Mesothelial cell of epicardium (in vitro differentiated cells): ENCODE results near the gene ARRDC3. TPM values are rescaled to one million over a fixed set of nuclear protein-coding genes. Genes with fewer than 3 reads are reported as not detected.
"Not testable (repeated sequence)": the region's sequence is repeated elsewhere in the genome, so short reads cannot be mapped to it uniquely, and the experiment has no call there.

ENCODE experiments used
- DNase-seq, 2 experiments: peaks; one replicate each; pipeline ENCODE4 v3.0.0; 2021; ENCODE audit warnings: low spot score in 2 of 2; ENCODE audit not compliant: unreplicated experiment in 2 of 2
- H3K27ac Mint-ChIP-seq: 2 replicates; pipeline ENCODE4 v1.8.0; 2021; ENCODE audit warnings: mixed read lengths
- H3K27me3 Mint-ChIP-seq: 2 replicates; pipeline ENCODE4 v1.8.0; 2021; ENCODE audit warnings: low read depth, mixed read lengths
- H3K36me3 Mint-ChIP-seq: 2 replicates; pipeline ENCODE4 v1.8.0; 2021; ENCODE audit warnings: mixed read lengths
- H3K4me1 Mint-ChIP-seq: 2 replicates; pipeline ENCODE4 v1.8.0; 2021; ENCODE audit warnings: mixed read lengths
- H3K4me3 Mint-ChIP-seq: 2 replicates; pipeline ENCODE4 v1.8.0; 2021; ENCODE audit warnings: mild to moderate bottlenecking, moderate library complexity, mixed read lengths
- H3K9me3 Mint-ChIP-seq: 2 replicates; pipeline ENCODE4 v1.8.0; 2021; ENCODE audit warnings: mixed read lengths
- CTCF ChIP-seq: fragments of 200-600 bp; sonication (generic); IDR thresholded peaks from one replicate; pipeline ENCODE4 v1.5.0; 2021; ENCODE audit warnings: antibody characterized with exemption; ENCODE audit not compliant: unreplicated experiment
- total RNA-seq: library from RNA; stranded (reverse); gene quantifications from 3 replicates; pipeline ENCODE4 v1.2.1, GENCODE V29; 2021

Gene ARRDC3
- total RNA-seq, 1 donor from 2014 or later = 49.9 TPM

DNA sequence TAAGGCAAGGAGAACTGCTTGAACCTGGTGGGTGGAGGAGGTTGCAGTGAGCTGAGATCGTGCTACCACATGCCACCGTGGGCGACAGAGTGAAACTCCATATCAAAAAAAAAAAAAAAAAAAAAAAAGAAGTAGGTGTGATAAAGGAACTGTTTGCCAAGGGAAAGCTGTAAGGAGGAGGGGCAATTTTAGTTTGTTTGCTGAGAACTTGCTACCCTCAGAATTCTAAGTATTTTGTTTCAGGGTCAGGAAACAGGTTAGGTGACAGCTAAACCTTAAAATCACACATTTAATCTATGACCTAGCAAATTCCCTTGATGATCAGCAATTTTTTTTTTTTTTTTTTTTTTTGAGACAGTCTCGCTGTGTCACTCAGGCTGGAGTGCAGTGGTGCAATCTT lies 7.2 kb upstream of the ARRDC3 start:
- H3K4me3 Mint-ChIP-seq = no peak overlapping the region
- H3K27ac Mint-ChIP-seq = no peak overlapping the region
- H3K9me3 Mint-ChIP-seq = peaks cover 7% of the 10 kb centered on the region
- TF ChIP-seq CTCF = no peak
- DNase-seq = no peak
- no peaks in the 10 kb centered on the region for H3K4me1 Mint-ChIP-seq
- H3K36me3 Mint-ChIP-seq = no peaks in the 10 kb centered on the region
- no peaks in the 10 kb centered on the region for H3K27me3 Mint-ChIP-seq

DNA sequence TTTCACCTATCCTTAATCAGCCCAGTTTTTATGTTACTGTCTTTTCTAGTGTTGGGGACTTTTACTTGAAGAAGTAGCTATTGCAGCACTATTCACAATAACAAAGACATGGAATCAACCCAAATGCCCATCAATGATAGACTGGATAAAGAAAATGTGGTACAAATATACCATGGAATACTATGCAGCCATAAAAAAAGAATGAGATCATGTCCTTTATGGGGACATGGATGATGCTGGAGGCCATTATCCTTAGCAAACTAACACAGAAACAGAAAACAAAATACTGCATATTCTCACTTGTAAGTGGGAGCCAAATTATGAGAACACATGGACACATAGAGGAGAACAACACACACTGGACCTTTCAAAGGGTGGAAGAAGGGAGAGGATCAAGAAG lies 6.4 kb upstream of the ARRDC3 start:
- H3K27ac Mint-ChIP-seq, H3K4me1 Mint-ChIP-seq, DNase-seq, H3K9me3 Mint-ChIP-seq, H3K27me3 Mint-ChIP-seq, H3K4me3 Mint-ChIP-seq, H3K36me3 Mint-ChIP-seq: not testable (repeated sequence)

- Mint-ChIP-seq H3K27me3 (no peaks in the 10 kb centered on the region), H3K4me3 (no peak overlapping the region), H3K4me1 (peaks cover 16% of the 10 kb centered on the region), H3K36me3 (no peaks in the 10 kb centered on the region), H3K27ac (no peak overlapping the region), H3K9me3 (peaks cover 7% of the 10 kb centered on the region)
- TF ChIP-seq CTCF = no peak
- DNase-seq = no peak
Observed at GRCh38 chr5:91388362-91388761, 5.2 kb upstream of the ARRDC3 start.

- no peaks in the 10 kb centered on the region for H3K36me3 Mint-ChIP-seq
Observed at GRCh38 chr5:91386120-91386519, 3.0 kb upstream of the ARRDC3 start.

GRCh38 chr5:91385596-91385995 lies 2.5 kb upstream of the ARRDC3 start:
- H3K27ac Mint-ChIP-seq, H3K4me3 Mint-ChIP-seq, DNase-seq, H3K27me3 Mint-ChIP-seq, H3K36me3 Mint-ChIP-seq, H3K9me3 Mint-ChIP-seq: not testable (repeated sequence)
- H3K4me1 Mint-ChIP-seq = peaks cover 16% of the 10 kb centered on the region

More at GRCh38 chr5:91386120-91386519, 3.0 kb upstream of the ARRDC3 start:
- H3K27ac Mint-ChIP-seq = no peak overlapping the region
- no peaks in the 10 kb centered on the region for H3K27me3 Mint-ChIP-seq
- peaks cover 7% of the 10 kb centered on the region for H3K9me3 Mint-ChIP-seq
- no peak for TF ChIP-seq CTCF
- no peak for DNase-seq
- H3K4me3 Mint-ChIP-seq = no peak overlapping the region
- H3K4me1 Mint-ChIP-seq = peaks cover 16% of the 10 kb centered on the region

GRCh38 chr5:91384671-91385430 lies 1.7 kb upstream of the ARRDC3 start:
- H3K36me3 Mint-ChIP-seq = no peaks in the 10 kb centered on the region
- H3K9me3 Mint-ChIP-seq = peaks cover 7% of the 10 kb centered on the region
- no peak for DNase-seq

More at GRCh38 chr5:91384671-91385430, 1.7 kb upstream of the ARRDC3 start:
- peak; percentile 99 for TF ChIP-seq CTCF
- H3K27me3 Mint-ChIP-seq = no peaks in the 10 kb centered on the region
- peaks cover 16% of the 10 kb centered on the region for H3K4me1 Mint-ChIP-seq
- H3K27ac Mint-ChIP-seq = peak overlapping the region; percentile 99
- peak overlapping the region; percentile 97 for H3K4me3 Mint-ChIP-seq
